HepG2 (cell line): ENCODE data around the gene TRIM54. TPM values are rescaled to one million over a fixed set of nuclear protein-coding genes. Genes with fewer than 3 reads are reported as not detected.
A peak's percentile ranks its signal among the peaks of the same experiment; 100 is the strongest.

Experiments used
- ATAC-seq: fragments of 200-7000 bp; cut with Tn5 transposase; 3 replicates; pipeline ENCODE4 v1.9.1; 2020; ENCODE audit warnings: mild to moderate bottlenecking, moderate library complexity
- BruUV-seq: library from RNA; stranded (reverse); fragments of 400-500 nt; replicated peaks from 2 replicates; lab custom pipeline; 2021; lab: Mats Ljungman, UMichigan
- CTCF ChIA-PET: fragments of 300-600 bp; formaldehyde crosslinking; extraction: SDS; loops from one replicate; lab custom pipeline; 2021; ENCODE audit warnings: low total read pairs, inconsistent platforms, low intra/inter-chr PET ratio; lab: Yijun Ruan, JAX
- POLR2A ChIA-PET: fragments of 350-600 bp; sonication (Branson Sonifier 250); formaldehyde crosslinking; loops from one replicate; lab custom pipeline; 2020; ENCODE audit warnings: antibody characterized with exemption, inconsistent platforms; lab: Yijun Ruan, JAX
- DNase-seq: peaks from one replicate; pipeline ENCODE4 v3.0.0-alpha.2; 2015; ENCODE audit warnings: low spot score
- FAIRE-seq: peaks from 3 replicates; lab custom pipeline; 2011; peaks lifted over from hg19 to GRCh38; lab: Jason Lieb, UNC
- H2AFZ ChIP-seq: one replicate; pipeline ENCODE4 v1.6.1; 2011; ENCODE audit warnings: low read length, inconsistent platforms
- H3K27ac ChIP-seq: fragments of 300-600 bp; 3 replicates; pipeline ENCODE4 v1.8.0; 2011; ENCODE audit warnings: mixed run types, mild to moderate bottlenecking, mixed read lengths, low read length, inconsistent platforms; ENCODE audit not compliant: insufficient read depth; ENCODE audit errors: extremely low read length
- H3K27me3 ChIP-seq, 2 experiments: fragments of 200-600 bp in 1 of 2; 2 replicates in 1 of 2; 3 replicates in 1 of 2; pipeline versions ENCODE4 v1.6.0 to v1.8.0; 2011; ENCODE audit warnings: low read length in 2 of 2, mild to moderate bottlenecking in 2 of 2, moderate library complexity in 2 of 2, inconsistent platforms in 1 of 2; ENCODE audit not compliant: insufficient read depth in 2 of 2, control insufficient read depth in 1 of 2
- H3K36me3 ChIP-seq, 2 experiments: fragments of 200-600 bp in 1 of 2; replicated peaks in 1 of 2; 2 replicates in 1 of 2; 3 replicates in 1 of 2; pipeline versions ENCODE4 v1.5.1 to v1.8.0; 2011; ENCODE audit warnings: low read length in 2 of 2, inconsistent platforms in 1 of 2; ENCODE audit not compliant: insufficient read depth in 2 of 2, control insufficient read depth in 1 of 2
- H3K4me1 ChIP-seq: 2 replicates; pipeline ENCODE4 v1.5.1; 2012; ENCODE audit warnings: low read length, inconsistent platforms; ENCODE audit not compliant: insufficient read depth
- H3K4me2 ChIP-seq: 2 replicates; pipeline ENCODE4 v1.6.0; 2011; ENCODE audit warnings: low read depth, low read length, inconsistent platforms
- H3K4me3 ChIP-seq, 3 experiments: fragments of 200-600 bp in 1 of 3; sonication (generic), shearing (Covaris generic) in 1 of 3; replicated peaks in 1 of 3; 2 replicates each; pipeline ENCODE4 v1.5.1; 2011 to 2016; ENCODE audit warnings: low read length in 3 of 3, inconsistent platforms in 2 of 3, low read depth in 2 of 3, mild to moderate bottlenecking in 2 of 3, control low read depth in 1 of 3, mixed read lengths in 1 of 3; ENCODE audit not compliant: insufficient read depth in 1 of 3
- H3K79me2 ChIP-seq: one replicate; pipeline ENCODE4 v1.6.1; 2011; ENCODE audit warnings: low read length, inconsistent platforms; ENCODE audit not compliant: insufficient read depth
- H3K9ac ChIP-seq: 2 replicates; pipeline ENCODE4 v1.6.0; 2011; ENCODE audit warnings: mild to moderate bottlenecking, low read depth, low read length, inconsistent platforms; ENCODE audit not compliant: insufficient read depth
- H3K9me3 ChIP-seq: 2 replicates; pipeline ENCODE4 v1.5.1; 2012; ENCODE audit warnings: mild to moderate bottlenecking, low read length
- H4K20me1 ChIP-seq: 2 replicates; pipeline ENCODE4 v1.6.0; 2011; ENCODE audit warnings: inconsistent platforms, mild to moderate bottlenecking, low read length, moderate library complexity; ENCODE audit not compliant: insufficient read depth
- CEBPB ChIP-seq: IDR thresholded peaks from 2 replicates; pipeline ENCODE4 v1.6.1; 2011; ENCODE audit warnings: low read depth, low read length, improper control_type of control experiment, borderline replicate concordance
- ELF4 ChIP-seq: sonication (generic); formaldehyde crosslinking; IDR thresholded peaks from 2 replicates; pipeline ENCODE4 v1.5.0; 2020; ENCODE audit warnings: missing genetic modification reagents, mild to moderate bottlenecking, moderate library complexity, borderline replicate concordance
- FOXK2 ChIP-seq: fragments of 450-650 bp; IDR thresholded peaks from 2 replicates; pipeline ENCODE4 v1.6.1; 2016
- HES4 ChIP-seq: sonication (generic); formaldehyde crosslinking; IDR thresholded peaks from 2 replicates; pipeline ENCODE4 v1.9.0; 2021; ENCODE audit warnings: mild to moderate bottlenecking, missing genetic modification reagents, borderline replicate concordance
- ISL2 ChIP-seq: sonication (generic); formaldehyde crosslinking; IDR thresholded peaks from 2 replicates; pipeline ENCODE4 v1.5.0; 2020; ENCODE audit warnings: missing genetic modification reagents
- JDP2 ChIP-seq: sonication (generic); formaldehyde crosslinking; IDR thresholded peaks from 2 replicates; pipeline ENCODE4 v1.8.1; 2022; ENCODE audit warnings: missing genetic modification reagents, borderline replicate concordance
- MAF1 ChIP-seq: sonication (generic); formaldehyde crosslinking; IDR thresholded peaks from 2 replicates; pipeline ENCODE4 v1.5.0; 2020; ENCODE audit warnings: missing genetic modification reagents, borderline replicate concordance
- SMAD9 ChIP-seq: sonication (generic); formaldehyde crosslinking; IDR thresholded peaks from 2 replicates; pipeline ENCODE4 v1.5.1; 2020; ENCODE audit warnings: mild to moderate bottlenecking, missing genetic modification reagents
- YEATS4 ChIP-seq: sonication (generic); formaldehyde crosslinking; IDR thresholded peaks from 2 replicates; pipeline ENCODE4 v1.4.0; 2020; ENCODE audit warnings: missing genetic modification reagents, borderline replicate concordance
- ZBTB7B ChIP-seq: sonication (generic); formaldehyde crosslinking; IDR thresholded peaks from 2 replicates; pipeline ENCODE4 v1.4.0; 2020; ENCODE audit warnings: missing genetic modification reagents
- ZFP36 ChIP-seq: fragments of 150-350 bp; IDR thresholded peaks from 2 replicates; pipeline ENCODE4 v1.6.1; 2018; ENCODE audit warnings: borderline replicate concordance, low read length, low read depth; ENCODE audit not compliant: partially characterized antibody
- ZFP82 ChIP-seq: sonication (generic); formaldehyde crosslinking; IDR thresholded peaks from 2 replicates; pipeline ENCODE4 v1.5.1; 2020; ENCODE audit warnings: mild to moderate bottlenecking, missing genetic modification reagents, borderline replicate concordance
- ZNF549 ChIP-seq: sonication (generic); formaldehyde crosslinking; IDR thresholded peaks from 2 replicates; pipeline ENCODE4 v1.5.0; 2020; ENCODE audit warnings: missing genetic modification reagents
- ZNF713 ChIP-seq: sonication (generic); formaldehyde crosslinking; IDR thresholded peaks from 2 replicates; pipeline ENCODE4 v1.4.0; 2020; ENCODE audit warnings: mild to moderate bottlenecking, missing genetic modification reagents
- WGBS: methylation state at CpG from one replicate; pipeline ENCODE4 v1.1.6; 2017; ENCODE audit warnings: low lambda C conversion rate; 5-methylcytosine and 5-hydroxymethylcytosine counted together
- in situ Hi-C: cut with HindIII; loops from 2 replicates; pipeline ENCODE4 v1.10.0; 2017; ENCODE audit warnings: low pct_unique_long_range_greater_than_20kb; ENCODE audit not compliant: extremely low pct_ligation_motif_present
- intact Hi-C: fragments of 100-400 bp; cut with micrococcal nuclease; formaldehyde crosslinking; loops from one replicate; pipeline ENCODE4 v1.10.0; 2022; ENCODE audit not compliant: unreplicated experiment
- polyA plus RNA-seq, 8 experiments: library from polyadenylated mRNA; depleted of rRNA in 3 of 8; stranded (reverse) in 7 of 8; unstranded in 1 of 8; fragments of >200 nt; fragmentation: Illumina TruSeq in 4 of 8; extraction: Trizol in 4 of 8; gene quantifications; 2 replicates each; pipeline versions ENCODE4 v1.2.1 to v1.2.3, GENCODE V29; 2011 to 2016; ENCODE audit warnings: low read depth in 4 of 8, missing spikeins in 1 of 8, mixed read lengths in 1 of 8; ENCODE audit not compliant: insufficient read depth in 1 of 8
- total RNA-seq, 5 experiments: library from RNA; depleted of rRNA; stranded (reverse); fragments of >200 nt; fragmentation: Illumina TruSeq; extraction: Trizol; gene quantifications; 2 replicates each; pipeline ENCODE4 v1.2.3, GENCODE V29; 2016; ENCODE audit warnings: low read depth in 1 of 5
- TF ChIP-seq, protein P1 (sequence below): fragments of 450-650 bp; IDR thresholded peaks from 2 replicates; pipeline ENCODE4 v1.6.1; 2017
- TF ChIP-seq, protein P2 (sequence below): conservative IDR thresholded peaks from 2 replicates; pipeline ENCODE4 v1.6.1; 2018; ENCODE audit warnings: missing genetic modification reagents

TRIM54 gene
- total and polyA plus RNA-seq, 2 of the 13 experiments (the other 11 are each of a cell fraction or from before 2014, with no cell fraction given), result 0.07 to 0.13 TPM

DNA sequence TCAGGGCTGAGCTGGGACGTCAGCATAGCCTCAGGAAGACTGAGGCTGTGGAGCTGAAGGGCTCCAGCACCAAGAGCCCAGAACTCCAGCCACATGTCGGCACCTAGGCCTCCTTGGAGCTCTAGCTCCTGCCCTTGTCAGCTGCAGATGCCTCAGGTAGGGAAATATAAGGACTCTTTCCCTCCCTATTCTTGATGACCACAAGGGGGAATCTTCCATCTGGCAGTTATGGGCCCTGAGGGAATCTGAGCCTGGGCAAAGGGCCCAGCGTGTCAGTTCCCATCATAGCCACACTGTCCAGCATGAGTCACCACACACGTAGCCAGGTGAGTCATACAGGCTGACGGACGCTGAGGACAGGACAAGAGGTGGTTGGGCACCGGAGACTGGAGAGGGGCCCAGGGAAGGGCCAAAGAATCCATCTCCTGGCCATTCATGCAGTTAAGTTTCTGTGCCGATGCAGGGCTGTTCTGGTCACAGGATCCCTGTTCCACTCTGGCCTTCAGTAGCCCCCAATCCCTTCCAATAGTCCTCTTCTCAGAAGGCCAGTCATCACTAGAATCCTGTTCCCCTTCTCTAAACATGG lies 38.8 kb downstream of the TRIM54 start:
- intact Hi-C loops, result loop anchor here (1.0 kb wide), 6 partner anchors 18 to 342 kb away; partner anchors contain the start of genes EIF2B4, GTF3C2, SLC4A1AP and SNX17
- in situ Hi-C loops, result loop anchor here (5.0 kb wide), 1 partner anchor 51 kb away; the partner anchor contains the start of genes EIF2B4 and SNX17
- H3K4me3 ChIP-seq, result peak overlapping the region; percentile 82 to 86 (median 83)
- peak; percentile 89 for ATAC-seq
- H3K9me3 ChIP-seq, result no peaks in the 10 kb centered on the region
- ChIA-PET CTCF (interaction anchor here (0.7 to 1.9 kb wide), 4 partner anchors 18 to 57 kb away, joined by 3 to 15 read pairs (median 6); partner anchors contain the start of genes EIF2B4 and SNX17), POLR2A (interaction anchor here (0.6 to 5.0 kb wide), 12 partner anchors 9 to 124 kb away, joined by 3 to 73 read pairs (median 10); partner anchors contain the start of genes EIF2B4, GTF3C2, PPM1G and SNX17)
- H3K9ac ChIP-seq, result peak overlapping the region; percentile 99
- no peaks in the 10 kb centered on the region for H4K20me1 ChIP-seq
- WGBS, result 7% methylated on average over 8 of the region's 8 CpGs
- DNase-seq, result peak; percentile 99
- H3K4me2 ChIP-seq, result peak overlapping the region; percentile 95
- no peak overlapping the region for H2AFZ ChIP-seq
- H3K27ac ChIP-seq, result peak overlapping the region; percentile 91
- H3K79me2 ChIP-seq, result peaks cover 25% of the 10 kb centered on the region
- no TSS peak for BruUV-seq
- FAIRE-seq, result peak; percentile 95
- peaks cover 0 to 7% of the 10 kb centered on the region in 2 experiments; a peak in 4 of 5 replicates for H3K36me3 ChIP-seq
- H3K4me1 ChIP-seq, result peaks cover 41% of the 10 kb centered on the region
- H3K27me3 ChIP-seq, result peaks cover 0 to 4% of the 10 kb centered on the region in 2 experiments; a peak in 1 of 5 replicates
- TF ChIP-seq ZNF713 (CRISPR knock-in tag) (no peak), SMAD9 (CRISPR knock-in tag) (0 out of 2 replicates have a peak, but pooled peaks have one; percentile 72), HES4 (no peak), ZBTB7B (CRISPR knock-in tag) (peak; percentile 61; the same call in 1 of the 2 replicates), JDP2 (CRISPR knock-in tag) (no peak), ISL2 (CRISPR knock-in tag) (peak; percentile 75), YEATS4 (CRISPR knock-in tag) (peak; percentile 77; the same call in 1 of the 2 replicates), MAF1 (no peak), ZFP82 (CRISPR knock-in tag) (no peak), ZNF549 (CRISPR knock-in tag) (no peak), ELF4 (no peak), ZFP36 (no peak), FOXK2 (peak; percentile 70; the same call in 1 of the 2 replicates), CEBPB (no peak)
- TF ChIP-seq, protein P1, sequence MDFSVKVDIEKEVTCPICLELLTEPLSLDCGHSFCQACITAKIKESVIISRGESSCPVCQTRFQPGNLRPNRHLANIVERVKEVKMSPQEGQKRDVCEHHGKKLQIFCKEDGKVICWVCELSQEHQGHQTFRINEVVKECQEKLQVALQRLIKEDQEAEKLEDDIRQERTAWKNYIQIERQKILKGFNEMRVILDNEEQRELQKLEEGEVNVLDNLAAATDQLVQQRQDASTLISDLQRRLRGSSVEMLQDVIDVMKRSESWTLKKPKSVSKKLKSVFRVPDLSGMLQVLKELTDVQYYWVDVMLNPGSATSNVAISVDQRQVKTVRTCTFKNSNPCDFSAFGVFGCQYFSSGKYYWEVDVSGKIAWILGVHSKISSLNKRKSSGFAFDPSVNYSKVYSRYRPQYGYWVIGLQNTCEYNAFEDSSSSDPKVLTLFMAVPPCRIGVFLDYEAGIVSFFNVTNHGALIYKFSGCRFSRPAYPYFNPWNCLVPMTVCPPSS, result no peak
- TF ChIP-seq, protein P2, sequence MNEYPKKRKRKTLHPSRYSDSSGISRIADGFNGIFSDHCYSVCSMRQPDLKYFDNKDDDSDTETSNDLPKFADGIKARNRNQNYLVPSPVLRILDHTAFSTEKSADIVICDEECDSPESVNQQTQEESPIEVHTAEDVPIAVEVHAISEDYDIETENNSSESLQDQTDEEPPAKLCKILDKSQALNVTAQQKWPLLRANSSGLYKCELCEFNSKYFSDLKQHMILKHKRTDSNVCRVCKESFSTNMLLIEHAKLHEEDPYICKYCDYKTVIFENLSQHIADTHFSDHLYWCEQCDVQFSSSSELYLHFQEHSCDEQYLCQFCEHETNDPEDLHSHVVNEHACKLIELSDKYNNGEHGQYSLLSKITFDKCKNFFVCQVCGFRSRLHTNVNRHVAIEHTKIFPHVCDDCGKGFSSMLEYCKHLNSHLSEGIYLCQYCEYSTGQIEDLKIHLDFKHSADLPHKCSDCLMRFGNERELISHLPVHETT, result no peak; the same call in 1 of the 2 replicates
